ENCODE results near the gene KCNQ1. TPM values are rescaled to one million over a fixed set of nuclear protein-coding genes. Genes with fewer than 3 reads are reported as not detected.

Gene KCNQ1
- total RNA-seq, 2 donors from 2014 or later, result 51.4 to 55.8 TPM

GRCh38 chr11:2398664-2399355, 46.0 kb upstream of the KCNQ1 start:
- Histone ChIP-seq H3K27me3 (no peaks in the 10 kb centered on the region), H3K36me3 (peaks cover 3% of the 10 kb centered on the region), H3K4me3 (peak overlapping the region; percentile 62), H3K27ac (peak overlapping the region; percentile 91), H3K9me3 (no peaks in the 10 kb centered on the region), H3K9ac (ENCODE audit: low read depth in 2 of 2, low read length in 2 of 2) (peak overlapping the region; percentile 97 to 98), H3K4me1 (peaks cover 16% of the 10 kb centered on the region)
- no peak for DNase-seq
- intact Hi-C loops (cut with DNase I), result no loop called here
- TF ChIP-seq CTCF (IDR thresholded peaks at IDR 0.05), result no peak

GRCh38 chr11:2399488-2400068, 45.2 kb upstream of the KCNQ1 start:
- TF ChIP-seq CTCF (IDR thresholded peaks at IDR 0.05), result no peak

GRCh38 chr11:2400069-2400761, 44.6 kb upstream of the KCNQ1 start, which contains the start of gene TSSC4:
Gene TSSC4, plus strand, starts transcription at chr11:2400750. Its CDS starts 1,884 bp downstream, at chr11:2402634.
- peaks cover 16% of the 10 kb centered on the region for H3K4me1 ChIP-seq
- peak within 1 kb of the TSS; percentile 91 for H3K27ac ChIP-seq
- H3K36me3 ChIP-seq, result peaks cover 3% of the 10 kb centered on the region
- no peaks in the 10 kb centered on the region for H3K9me3 ChIP-seq
- H3K4me3 ChIP-seq, result peak within 1 kb of the TSS; percentile 89
- peak; percentile 98 for TF ChIP-seq CTCF (IDR thresholded peaks at IDR 0.05)
- no peaks in the 10 kb centered on the region for H3K27me3 ChIP-seq
- peak within 1 kb of the TSS; percentile 98 for H3K9ac ChIP-seq (ENCODE audit: low read depth in 2 of 2, low read length in 2 of 2)
- intact Hi-C loops (cut with DNase I), result no loop called here
- DNase-seq, result peak; percentile 99

More at GRCh38 chr11:2399488-2400068, 45.2 kb upstream of the KCNQ1 start:
- H3K36me3 ChIP-seq, result peaks cover 3% of the 10 kb centered on the region
- peaks cover 16% of the 10 kb centered on the region for H3K4me1 ChIP-seq
- H3K27ac ChIP-seq, result peak overlapping the region; percentile 91
- DNase-seq, result peak; percentile 43
- H3K9ac ChIP-seq (ENCODE audit: low read depth in 2 of 2, low read length in 2 of 2), result peak overlapping the region; percentile 97 to 98
- peak overlapping the region; percentile 62 for H3K4me3 ChIP-seq
- no peaks in the 10 kb centered on the region for H3K9me3 ChIP-seq
- intact Hi-C loops (cut with DNase I), result no loop called here
- H3K27me3 ChIP-seq, result no peaks in the 10 kb centered on the region

- intact Hi-C loops (cut with DNase I), result no loop called here
- Histone ChIP-seq H3K9me3 (no peaks in the 10 kb centered on the region), H3K9ac (ENCODE audit: low read depth in 2 of 2, low read length in 2 of 2) (peak overlapping the region; percentile 88 to 98), H3K4me3 (peak overlapping the region; percentile 89), H3K27ac (peak overlapping the region; percentile 70), H3K4me1 (peaks cover 16% of the 10 kb centered on the region), H3K27me3 (no peaks in the 10 kb centered on the region), H3K36me3 (no peaks in the 10 kb centered on the region)
- DNase-seq, result no peak
- no peak for TF ChIP-seq CTCF (IDR thresholded peaks at IDR 0.05)
These were observed 43.9 kb upstream of the KCNQ1 start for GRCh38 chr11:2400762-2401435.

- no peak for TF ChIP-seq CTCF (IDR thresholded peaks at IDR 0.05)
- H3K4me1 ChIP-seq, result peaks cover 16% of the 10 kb centered on the region
- no peaks in the 10 kb centered on the region for H3K36me3 ChIP-seq
- no peaks in the 10 kb centered on the region for H3K27me3 ChIP-seq
- peak overlapping the region; percentile 89 for H3K4me3 ChIP-seq
- no peak overlapping the region for H3K27ac ChIP-seq
- no peaks in the 10 kb centered on the region for H3K9me3 ChIP-seq
- intact Hi-C loops (cut with DNase I), result no loop called here
- peak overlapping the region; percentile 88 to 98 for H3K9ac ChIP-seq (ENCODE audit: low read depth in 2 of 2, low read length in 2 of 2)
- DNase-seq, result no peak
These were observed 43.3 kb upstream of the KCNQ1 start for GRCh38 chr11:2401436-2401984.
